Sigmoid colon (tissue), 7 donors: ENCODE results near the gene MYO10. TPM values are rescaled to one million over a fixed set of nuclear protein-coding genes. Genes with fewer than 3 reads are reported as not detected.

Source experiments
- DNase-seq: peaks from one replicate; pipeline ENCODE4 v3.0.0-alpha.2; 2019
- H3K27ac ChIP-seq, 4 donors: fragments of 200-600 bp; sonication (generic); one replicate each; pipeline ENCODE4 v1.5.1; 2016 to 2019; ENCODE audit warnings: mild to moderate bottlenecking in 1 of 4
- H3K27me3 ChIP-seq, 3 donors: fragments of 200-600 bp; sonication (generic); one replicate each; pipeline ENCODE4 v1.5.1; 2019; ENCODE audit warnings: mild to moderate bottlenecking in 1 of 3
- H3K36me3 ChIP-seq, 4 donors: fragments of 200-600 bp; sonication (generic); one replicate each; pipeline ENCODE4 v1.5.1; 2016 to 2019
- H3K4me1 ChIP-seq, 4 donors: fragments of 200-600 bp; sonication (generic); one replicate each; pipeline ENCODE4 v1.5.1; 2017 to 2019
- H3K4me3 ChIP-seq, 4 donors: fragments of 200-600 bp; sonication (generic); one replicate each; pipeline ENCODE4 v1.5.1; 2017 to 2019; ENCODE audit warnings: mild to moderate bottlenecking in 2 of 4, moderate library complexity in 1 of 4
- H3K9me3 ChIP-seq, 4 donors: fragments of 200-600 bp in 3 of 4; sonication (generic) in 3 of 4; one replicate each; pipeline versions ENCODE4 v1.5.1 to v1.6.1; 2013 to 2019
- EP300 ChIP-seq, 4 donors: sonication (generic); formaldehyde crosslinking; IDR thresholded peaks; one replicate each; pipeline ENCODE4 v1.6.1; 2017; ENCODE audit warnings: antibody characterized with exemption in 4 of 4
- POLR2A ChIP-seq, 2 donors: fragments of 450-650 bp; IDR thresholded peaks; one replicate each; pipeline ENCODE4 v1.6.1; 2016; ENCODE audit warnings: antibody characterized with exemption in 2 of 2, mild to moderate bottlenecking in 2 of 2, moderate library complexity in 2 of 2
- POLR2AphosphoS5 ChIP-seq, 4 donors: sonication (generic); formaldehyde crosslinking; IDR thresholded peaks; one replicate each; pipeline ENCODE4 v1.6.1; 2017; ENCODE audit warnings: antibody characterized with exemption in 4 of 4
- WGBS, 2 donors: extraction: QIAGEN DNeasy Blood & Tissue Kit; methylation state at CpG; one replicate each; pipeline ENCODE4 v1.1.7; 2013; 5-methylcytosine and 5-hydroxymethylcytosine counted together
- intact Hi-C: fragments of 100-400 bp; cut with DNase I; formaldehyde crosslinking; loops from one replicate; pipeline ENCODE4 v1.15.1; 2023
- polyA plus RNA-seq, 3 donors: library from polyadenylated mRNA; stranded (reverse); fragments of 200-250 nt; gene quantifications; one replicate each; pipeline ENCODE4 v1.2.3, GENCODE V29; 2013
- total RNA-seq, 4 donors: library from RNA; depleted of rRNA; stranded (reverse); fragments of >200 nt; gene quantifications; one replicate each; pipeline ENCODE4 v1.1.0, GENCODE V29; 2016
- TF ChIP-seq, protein P1 (sequence below), 4 experiments: fragments of 450-650 bp in 3 of 4; fragments of 200-600 bp in 1 of 4; IDR thresholded peaks; one replicate each; pipeline ENCODE4 v1.5.1; 2016 to 2019; ENCODE audit warnings: antibody characterized with exemption in 4 of 4, mild to moderate bottlenecking in 3 of 4, moderate library complexity in 2 of 4
- donor health status: healthy with polysubstance abuse.
- donor health status: Bipolar disorder and iron deficiency.
- donor health status: healthy.

MYO10 gene
- total and polyA plus RNA-seq, 7 donors: 3.9 to 20.3 (median 8.3) TPM

DNA sequence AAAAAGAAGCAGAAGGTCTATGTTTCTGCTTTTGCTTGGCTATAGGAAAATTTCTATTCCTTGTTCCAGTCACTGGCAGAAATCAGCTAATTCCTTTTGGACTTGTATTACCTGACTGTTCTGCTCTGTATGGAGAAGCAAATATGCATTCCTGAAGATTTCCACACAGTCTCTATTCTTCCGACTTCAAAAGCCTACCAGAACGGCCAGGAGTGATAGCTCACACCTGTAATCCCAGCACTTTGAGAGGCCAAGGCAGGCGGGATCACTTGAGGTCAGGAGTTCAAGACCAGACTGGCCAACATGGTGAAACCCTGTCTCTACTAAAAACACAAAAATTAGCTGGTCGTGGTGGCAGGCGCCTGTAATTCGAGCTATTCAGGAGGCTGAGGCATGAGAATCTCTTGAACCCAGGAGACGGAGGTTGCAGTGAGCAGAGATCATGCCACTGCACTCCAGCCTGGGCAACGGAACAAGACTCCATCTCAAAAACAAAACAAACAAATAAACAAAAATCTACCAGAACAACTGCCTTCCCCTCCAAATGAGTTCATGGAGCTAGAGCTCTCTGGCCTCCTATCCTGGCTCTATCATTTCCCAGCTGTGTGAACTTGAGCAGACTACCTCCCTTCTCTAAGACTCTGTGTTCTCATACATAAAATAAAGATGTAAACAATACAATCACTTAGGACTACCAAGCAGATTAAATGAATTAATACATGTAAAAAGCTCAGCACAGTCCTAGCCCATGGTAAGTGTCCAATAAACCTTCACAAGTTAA is 17.0 kb downstream of the MYO10 start:
- no peaks in the 10 kb centered on the region for H3K27me3 ChIP-seq
- H3K9me3 ChIP-seq: no peaks in the 10 kb centered on the region
- H3K36me3 ChIP-seq: no peaks in the 10 kb centered on the region
- no peak overlapping the region for H3K27ac ChIP-seq
- H3K4me1 ChIP-seq: no peaks in the 10 kb centered on the region
- WGBS, 2 donors: 84 to 92% methylated on average over 8 of the region's 8 CpGs
- H3K4me3 ChIP-seq: no peak overlapping the region
- no peak for DNase-seq
- intact Hi-C loops: no loop called here
- TF ChIP-seq, protein P1, sequence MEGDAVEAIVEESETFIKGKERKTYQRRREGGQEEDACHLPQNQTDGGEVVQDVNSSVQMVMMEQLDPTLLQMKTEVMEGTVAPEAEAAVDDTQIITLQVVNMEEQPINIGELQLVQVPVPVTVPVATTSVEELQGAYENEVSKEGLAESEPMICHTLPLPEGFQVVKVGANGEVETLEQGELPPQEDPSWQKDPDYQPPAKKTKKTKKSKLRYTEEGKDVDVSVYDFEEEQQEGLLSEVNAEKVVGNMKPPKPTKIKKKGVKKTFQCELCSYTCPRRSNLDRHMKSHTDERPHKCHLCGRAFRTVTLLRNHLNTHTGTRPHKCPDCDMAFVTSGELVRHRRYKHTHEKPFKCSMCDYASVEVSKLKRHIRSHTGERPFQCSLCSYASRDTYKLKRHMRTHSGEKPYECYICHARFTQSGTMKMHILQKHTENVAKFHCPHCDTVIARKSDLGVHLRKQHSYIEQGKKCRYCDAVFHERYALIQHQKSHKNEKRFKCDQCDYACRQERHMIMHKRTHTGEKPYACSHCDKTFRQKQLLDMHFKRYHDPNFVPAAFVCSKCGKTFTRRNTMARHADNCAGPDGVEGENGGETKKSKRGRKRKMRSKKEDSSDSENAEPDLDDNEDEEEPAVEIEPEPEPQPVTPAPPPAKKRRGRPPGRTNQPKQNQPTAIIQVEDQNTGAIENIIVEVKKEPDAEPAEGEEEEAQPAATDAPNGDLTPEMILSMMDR (IDR thresholded peaks at IDR 0.05): no peak
- TF ChIP-seq POLR2AphosphoS5 (IDR thresholded peaks at IDR 0.05): no peak

DNA sequence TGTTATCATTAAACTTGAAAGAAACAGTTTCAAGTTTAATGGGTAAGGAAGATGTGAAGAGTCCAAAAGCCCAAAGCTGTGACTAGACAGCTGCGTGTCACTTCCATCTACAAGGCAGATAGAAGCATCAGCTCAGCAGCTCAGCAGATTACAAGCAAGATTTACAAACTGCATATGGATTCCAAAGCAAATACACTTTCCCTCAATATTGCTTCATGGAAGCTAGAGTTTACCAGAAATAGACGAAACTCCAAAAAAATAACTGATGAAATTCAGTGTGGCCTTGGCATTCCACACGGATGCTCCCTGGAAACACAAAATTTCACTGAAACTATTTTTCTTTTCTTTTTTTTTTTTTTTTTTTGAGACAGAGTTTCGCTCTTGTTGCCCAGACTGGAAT is 17.9 kb downstream of the MYO10 start:
- Histone ChIP-seq H3K4me3 (no peak overlapping the region), H3K36me3 (no peaks in the 10 kb centered on the region), H3K4me1 (no peaks in the 10 kb centered on the region), H3K27me3 (no peaks in the 10 kb centered on the region), H3K9me3 (no peaks in the 10 kb centered on the region), H3K27ac (no peak overlapping the region)
- TF ChIP-seq, protein P1 (IDR thresholded peaks at IDR 0.05): no peak
- no peak for TF ChIP-seq POLR2AphosphoS5 (IDR thresholded peaks at IDR 0.05)
- no peak for TF ChIP-seq POLR2A (IDR thresholded peaks at IDR 0.05)
- no peak for TF ChIP-seq EP300 (IDR thresholded peaks at IDR 0.05)
- DNase-seq: no peak
- intact Hi-C loops: no loop called here
- WGBS, 2 donors: 88 to 89% methylated on average over 4 of the region's 4 CpGs

DNA sequence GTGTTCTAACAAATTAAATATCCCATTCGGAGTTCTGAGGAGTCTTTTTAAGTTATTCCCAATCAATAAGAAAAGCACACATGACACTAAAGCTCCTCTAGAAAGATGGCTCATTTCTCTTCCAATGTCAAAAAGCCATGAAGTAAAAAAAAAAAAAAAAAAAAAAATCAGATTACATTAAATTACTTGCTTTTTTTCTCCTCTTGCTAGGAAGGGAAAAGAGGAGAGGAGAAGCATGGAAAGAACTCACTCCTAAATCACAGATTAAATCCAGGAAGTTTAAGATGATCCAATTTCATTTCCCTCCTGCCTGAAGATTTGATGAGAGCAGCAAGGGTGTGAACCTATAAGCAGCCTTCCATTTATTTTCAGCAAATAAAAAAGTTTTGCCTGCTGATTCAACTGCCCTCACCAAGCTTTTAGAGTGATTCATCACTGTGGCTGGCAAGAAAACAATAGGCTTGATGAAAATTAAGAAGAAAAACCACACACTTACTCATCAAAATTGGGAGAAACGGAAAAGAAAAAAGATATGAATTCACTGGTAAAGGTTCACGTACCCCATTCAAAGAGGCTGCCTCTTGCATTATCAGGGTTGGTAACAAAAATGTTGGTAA is 19.7 kb downstream of the MYO10 start:
- TF ChIP-seq EP300 (IDR thresholded peaks at IDR 0.05) (no peak), POLR2AphosphoS5 (IDR thresholded peaks at IDR 0.05) (no peak), POLR2A (IDR thresholded peaks at IDR 0.05) (no peak)
- TF ChIP-seq, protein P1 (IDR thresholded peaks at IDR 0.05): no peak
- intact Hi-C loops: no loop called here
- no peak for DNase-seq
- H3K27ac ChIP-seq: no peak overlapping the region
- H3K27me3 ChIP-seq: no peaks in the 10 kb centered on the region
- WGBS, 2 donors: 76 to 78% methylated on average over 3 of the region's 3 CpGs
- H3K9me3 ChIP-seq: no peaks in the 10 kb centered on the region
- H3K4me3 ChIP-seq: no peak overlapping the region
- no peaks in the 10 kb centered on the region for H3K36me3 ChIP-seq
- peaks cover 0 to 4% (median 0%) of the 10 kb centered on the region in 4 donors for H3K4me1 ChIP-seq

DNA sequence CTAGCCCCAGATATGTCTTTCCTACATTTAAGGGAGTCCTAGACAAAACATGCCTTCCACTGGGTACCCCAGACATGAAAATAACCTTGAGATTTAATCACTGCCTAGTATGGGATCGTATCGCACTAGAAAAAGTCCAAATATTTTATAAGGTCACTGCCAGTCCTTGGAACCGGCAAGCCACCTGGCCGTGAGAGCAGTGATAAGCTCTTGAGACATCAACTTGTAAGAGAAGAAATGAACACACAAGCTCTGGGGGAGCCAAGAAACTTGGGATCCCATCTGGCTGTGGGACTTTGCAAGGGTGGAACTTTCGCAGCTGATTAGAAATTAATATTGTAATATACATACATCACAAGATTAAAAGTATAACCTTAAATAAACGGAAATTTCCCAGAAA is 21.5 kb downstream of the MYO10 start:
- no peaks in the 10 kb centered on the region for H3K36me3 ChIP-seq
- H3K4me1 ChIP-seq: peaks cover 0 to 4% (median 0%) of the 10 kb centered on the region in 4 donors
- 43 to 84% methylated on average over 6 of the region's 6 CpGs for WGBS, 2 donors
- H3K4me3 ChIP-seq: no peak overlapping the region
- intact Hi-C loops: no loop called here
- no peak overlapping the region for H3K27ac ChIP-seq
- TF ChIP-seq EP300 (IDR thresholded peaks at IDR 0.05) (no peak), POLR2AphosphoS5 (IDR thresholded peaks at IDR 0.05) (no peak), POLR2A (IDR thresholded peaks at IDR 0.05) (no peak)
- TF ChIP-seq, protein P1 (IDR thresholded peaks at IDR 0.05): no peak
- DNase-seq: no peak
- no peaks in the 10 kb centered on the region for H3K9me3 ChIP-seq
- H3K27me3 ChIP-seq: no peaks in the 10 kb centered on the region
